CD4-positive, alpha-beta T cell treated with Interleukin-2 at 100 ng/mL for 4 hours (primary cell): ENCODE data around the gene DISC1.

Experiments
- DNase-seq: peaks from one replicate; pipeline ENCODE4 v3.0.0-alpha.2; 2020; ENCODE audit warnings: low spot score

Gene DISC1

DNA sequence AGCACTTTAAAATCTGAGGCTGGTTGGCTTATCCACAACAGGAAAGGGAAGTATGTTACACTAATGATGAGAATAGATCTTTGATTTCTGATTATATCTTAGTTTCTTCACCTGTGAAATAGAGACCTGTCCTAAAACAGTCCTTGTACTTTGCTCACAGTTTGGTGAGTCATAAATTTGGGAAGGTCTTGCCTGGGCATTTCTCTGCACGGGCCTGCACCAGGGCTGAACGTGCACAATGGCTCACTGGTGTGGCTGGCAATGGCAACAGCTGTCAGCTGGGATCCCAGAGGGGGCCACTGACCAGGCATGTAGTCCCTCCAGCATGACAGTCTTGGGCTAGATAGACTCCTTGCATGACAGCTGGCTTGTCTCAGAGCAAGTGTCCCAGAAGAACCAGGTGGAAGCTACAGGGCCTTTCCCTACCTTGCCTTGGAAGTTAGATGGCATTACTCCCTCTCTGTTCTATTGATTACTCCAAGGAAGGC, 367.4 kb downstream of the DISC1 start:
- DNase-seq: no peak

DNA sequence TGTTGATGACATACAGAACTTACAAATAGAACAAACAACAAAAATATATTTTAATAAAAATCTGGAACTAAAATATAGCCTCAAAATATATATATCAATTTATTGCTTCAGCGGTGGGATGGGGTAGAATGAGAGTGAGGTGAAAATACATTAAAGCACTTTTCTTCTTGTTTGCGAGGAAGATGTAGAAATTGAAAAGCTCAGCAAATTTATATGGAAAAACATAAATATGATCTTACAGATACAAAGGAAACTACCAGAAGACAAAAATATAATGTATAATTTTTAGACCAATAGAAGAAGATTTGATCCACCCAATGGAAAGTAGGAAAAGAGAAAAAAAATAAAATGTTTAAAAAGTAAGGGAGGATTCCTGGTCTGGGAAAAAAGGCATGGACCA, 372.2 kb downstream of the DISC1 start:
- no peak for DNase-seq

DNA sequence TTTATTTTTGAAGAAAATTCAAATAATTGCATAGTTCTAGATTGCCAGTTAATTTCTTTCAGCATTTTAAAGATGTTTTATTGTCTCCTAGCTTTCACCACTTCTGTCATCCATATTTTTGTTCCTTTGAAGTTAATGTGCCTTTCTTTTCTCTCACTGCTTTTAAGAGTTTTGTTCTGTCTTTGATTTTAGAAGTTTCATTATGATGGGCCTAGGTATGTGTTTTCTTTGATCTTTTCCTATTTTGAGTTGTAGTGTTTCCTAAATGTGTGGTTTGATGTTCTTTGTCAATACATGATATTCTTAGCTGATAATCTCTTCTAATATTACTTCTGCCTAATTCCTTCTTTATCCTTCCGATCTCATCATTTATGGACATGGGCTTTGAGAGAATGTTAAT, 378.7 kb downstream of the DISC1 start:
- no peak for DNase-seq

DNA sequence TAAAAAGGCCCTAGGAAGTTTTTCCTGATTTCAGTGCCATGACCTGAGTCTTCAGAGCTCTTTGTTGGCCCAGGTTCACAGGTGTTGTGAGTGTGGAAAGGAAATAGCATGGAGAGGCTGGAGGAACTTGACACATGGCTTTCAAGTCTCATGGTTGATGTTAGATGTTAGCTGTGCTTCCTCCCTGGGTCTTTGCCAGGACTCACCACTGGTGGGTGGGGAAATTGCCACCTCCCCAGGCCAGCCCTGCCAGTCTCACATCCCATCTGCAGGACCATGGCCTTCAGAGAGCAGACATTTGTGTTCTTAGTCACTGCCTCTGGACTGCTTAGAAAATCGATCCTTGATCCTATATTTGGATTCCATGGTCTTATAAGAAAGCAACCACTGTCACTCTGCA, 383.2 kb downstream of the DISC1 start:
- DNase-seq: no peak

DNA sequence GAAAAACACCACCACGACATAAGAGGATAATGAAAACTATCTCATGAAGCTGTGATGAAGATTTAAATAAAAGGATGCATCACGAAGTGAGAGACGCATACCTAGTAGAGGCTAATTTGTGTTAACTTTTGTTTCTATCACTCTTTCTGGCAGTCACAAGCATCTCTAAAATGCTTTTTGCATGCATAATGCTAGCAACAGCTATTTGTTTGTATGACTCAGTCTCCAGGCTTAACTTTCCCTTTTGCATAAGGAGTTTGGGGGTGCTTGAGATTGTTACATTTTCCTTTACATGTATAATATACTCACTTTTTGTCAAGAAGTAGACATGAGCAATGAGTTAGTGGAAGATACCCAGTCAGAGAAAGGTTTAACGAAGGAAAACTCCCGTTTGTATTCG, 385.4 kb downstream of the DISC1 start:
- no peak for DNase-seq

DNA sequence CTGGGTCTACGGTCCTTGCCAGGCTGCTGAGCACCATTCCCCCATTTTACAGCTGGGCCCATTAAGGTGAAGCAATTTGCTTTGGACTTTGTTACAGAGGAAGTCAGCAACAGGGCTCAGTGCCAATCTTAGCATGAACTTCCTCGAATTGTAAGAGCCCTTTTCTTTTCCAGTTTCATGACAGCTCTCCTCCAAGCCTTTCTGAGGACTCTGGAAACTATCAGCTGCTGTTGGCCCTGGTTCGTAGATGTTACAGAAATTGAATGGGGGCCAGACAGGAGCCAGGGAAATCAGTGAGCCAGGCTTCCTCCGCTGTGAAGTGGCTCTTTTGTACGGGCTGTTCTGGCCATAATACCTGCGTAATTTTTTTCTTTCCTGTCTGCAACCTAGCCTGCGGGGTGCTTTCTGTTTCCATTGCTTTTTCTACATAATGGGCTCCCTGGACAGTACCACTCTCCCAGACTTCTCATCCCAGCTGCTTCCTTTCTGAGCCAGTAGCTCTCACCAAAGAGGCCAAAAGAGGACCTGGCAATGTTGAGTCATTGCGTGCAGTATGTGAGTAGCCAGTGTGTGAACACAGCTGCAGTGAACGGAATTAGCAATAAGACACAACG, 386.3 kb downstream of the DISC1 start:
- DNase-seq: no peak

DNA sequence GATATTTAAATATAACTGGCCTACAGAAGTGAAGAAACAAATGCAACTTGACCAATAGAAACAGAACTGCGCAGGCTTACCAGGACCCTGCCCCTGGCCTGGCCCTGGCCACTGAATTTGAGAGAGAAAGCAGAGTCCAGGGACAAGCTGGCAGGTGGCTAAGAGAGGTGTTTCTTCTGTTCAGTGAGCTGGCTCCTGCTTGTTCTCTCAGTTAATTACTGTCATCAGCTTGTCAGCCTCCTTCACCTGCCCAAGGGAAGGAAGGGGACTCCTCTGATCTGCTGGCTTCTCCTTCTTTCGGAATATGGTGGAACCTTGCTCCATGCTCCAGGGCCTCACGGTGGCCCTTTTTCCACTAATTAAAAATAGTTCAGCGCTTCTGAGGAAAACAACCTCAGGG, 388.4 kb downstream of the DISC1 start:
- no peak for DNase-seq

DNA sequence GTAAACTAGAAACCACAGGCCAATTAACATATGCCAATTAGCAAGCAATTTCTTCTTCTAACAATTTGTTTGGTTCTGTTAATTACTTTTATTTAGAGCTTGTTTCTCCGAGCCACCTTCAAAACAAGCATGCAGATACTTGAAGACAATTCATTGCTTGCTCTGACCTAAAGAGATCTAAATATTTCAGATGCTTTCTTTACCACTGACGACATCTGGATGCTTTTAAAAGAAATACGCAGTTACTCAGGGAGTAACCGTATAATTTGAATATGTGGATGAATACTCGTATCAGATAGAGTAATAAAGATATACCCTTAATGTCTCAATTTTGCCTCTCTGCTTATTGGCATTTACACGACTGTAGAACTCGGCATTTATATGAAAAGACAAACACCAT, 390.0 kb downstream of the DISC1 start:
- DNase-seq: no peak

DNA sequence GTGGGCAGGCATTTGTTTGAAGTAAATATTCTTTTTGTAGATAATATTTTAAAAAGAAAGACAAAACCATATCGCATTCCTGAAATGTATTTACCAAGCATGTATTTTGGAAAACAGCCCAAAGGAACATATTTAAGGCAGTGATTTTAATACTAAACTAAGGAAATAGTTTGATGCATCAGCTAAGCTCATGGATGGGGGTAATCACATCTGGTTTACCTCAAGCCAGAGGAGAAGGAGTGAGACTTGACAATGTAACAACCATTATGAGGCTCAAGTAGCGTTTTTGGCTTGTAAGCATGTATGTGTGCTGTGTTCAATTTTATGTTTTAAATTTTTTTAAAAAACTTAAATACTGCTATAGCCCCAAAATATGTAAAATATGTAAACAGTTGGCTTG, 390.5 kb downstream of the DISC1 start:
- no peak for DNase-seq

DNA sequence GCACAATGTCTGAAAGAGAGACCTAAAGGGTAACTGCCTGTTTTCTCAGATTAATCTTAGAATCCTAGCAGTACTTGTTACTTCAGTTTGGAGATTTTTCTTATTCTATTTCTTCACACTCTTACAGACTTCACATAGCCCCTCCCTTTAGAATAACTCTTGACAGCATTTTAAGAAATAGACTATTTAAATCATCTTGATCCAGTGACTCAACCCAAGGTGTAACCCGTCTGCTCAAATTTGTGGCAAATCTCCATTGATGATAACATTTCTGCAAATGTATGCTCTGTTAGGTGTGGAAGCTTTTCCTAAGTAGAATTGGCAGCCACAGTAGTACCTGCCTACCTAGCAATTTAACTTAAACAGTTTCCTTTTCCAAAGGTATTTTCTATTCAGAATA, 391.2 kb downstream of the DISC1 start:
- DNase-seq: no peak

DNA sequence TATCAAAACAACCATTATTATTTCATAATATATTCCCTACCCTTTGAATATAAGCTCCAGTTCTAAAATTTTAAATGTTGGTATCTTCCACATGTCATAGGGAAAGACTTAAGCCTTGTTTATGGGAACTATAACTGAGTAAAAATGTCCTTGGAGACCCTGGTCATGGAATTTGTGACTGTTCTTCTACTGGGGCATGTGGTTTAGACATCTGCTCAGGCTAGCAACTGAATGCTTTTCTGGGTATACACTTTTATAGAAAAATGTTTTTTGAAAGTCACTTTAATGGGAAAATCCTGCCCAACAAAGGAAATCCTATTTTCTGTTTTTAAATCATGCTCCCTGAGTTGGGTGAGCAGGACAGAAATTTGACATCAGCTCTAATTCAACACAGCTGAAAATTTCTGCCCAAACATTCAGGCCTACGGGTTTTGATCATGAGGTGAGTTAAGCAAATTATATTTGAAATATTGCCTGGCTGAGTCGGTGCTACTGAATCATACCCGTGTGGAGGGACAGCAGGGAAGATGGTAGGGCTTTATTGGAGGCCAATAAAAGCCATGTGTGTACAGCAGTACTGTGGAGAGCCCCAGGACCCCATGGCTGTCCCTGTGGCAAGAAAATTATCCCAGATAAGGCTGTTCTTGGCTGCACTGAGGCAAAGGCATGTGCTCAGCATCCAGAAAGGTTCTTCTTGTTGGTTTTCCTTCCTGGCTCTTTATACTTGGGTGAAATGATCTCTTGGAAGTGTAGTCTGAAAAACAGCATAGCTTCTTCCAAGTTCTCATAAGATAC, 391.8 kb downstream of the DISC1 start:
- DNase-seq: no peak

DNA sequence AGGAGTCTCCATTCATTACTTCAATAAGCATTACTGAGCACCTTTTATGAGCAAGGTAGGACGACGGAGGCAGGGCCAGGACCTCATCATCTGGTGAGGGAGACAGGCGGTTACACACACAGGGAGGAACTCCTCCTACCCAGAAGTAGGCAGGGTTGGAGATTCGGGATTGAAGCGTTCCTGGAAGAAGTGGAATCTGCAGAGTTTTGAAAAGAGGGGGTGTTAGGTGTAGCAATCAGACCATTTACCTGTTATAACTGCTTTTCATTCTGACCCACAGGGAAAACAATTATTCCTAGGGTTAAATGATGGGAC, 392.4 kb downstream of the DISC1 start:
- no peak for DNase-seq

DNA sequence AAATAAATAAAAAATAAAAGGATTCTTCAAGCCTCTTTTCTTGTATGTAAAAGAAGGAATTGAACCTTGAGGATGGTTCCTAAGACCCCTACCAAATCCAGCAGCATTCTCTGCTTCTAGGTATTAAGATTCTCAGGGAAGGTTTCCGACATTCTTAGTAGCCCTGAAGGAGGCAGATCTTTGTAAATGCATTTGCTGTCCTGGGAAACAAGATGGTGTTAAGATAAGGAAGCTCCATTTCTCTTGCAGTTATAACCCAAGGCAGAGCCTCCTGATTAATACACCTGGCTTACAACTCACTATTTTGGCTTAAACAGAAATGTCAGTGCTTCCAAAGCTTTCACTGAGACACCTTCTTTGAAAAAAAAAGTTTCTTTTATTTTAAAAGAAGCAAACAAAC, 393.8 kb downstream of the DISC1 start:
- no peak for DNase-seq

DNA sequence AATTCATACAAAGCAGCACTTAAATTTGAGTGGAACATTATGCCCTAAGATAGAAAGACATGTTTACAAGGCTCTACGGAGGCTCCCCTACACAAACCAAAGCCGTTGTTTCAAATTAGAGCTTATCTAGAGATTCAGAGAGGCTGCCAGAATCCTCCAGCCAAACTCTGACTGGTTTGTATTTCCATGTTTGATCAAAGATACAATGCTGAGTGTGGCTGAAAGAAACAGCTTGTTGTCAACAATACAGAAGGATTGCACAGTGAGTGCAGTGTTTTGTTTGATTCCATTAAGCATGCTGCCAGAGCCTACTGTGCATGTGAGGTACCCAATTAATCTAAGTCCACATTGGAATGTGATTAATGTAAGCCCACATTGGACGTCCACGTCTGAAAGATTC, 402.7 kb downstream of the DISC1 start:
- no peak for DNase-seq

DNA sequence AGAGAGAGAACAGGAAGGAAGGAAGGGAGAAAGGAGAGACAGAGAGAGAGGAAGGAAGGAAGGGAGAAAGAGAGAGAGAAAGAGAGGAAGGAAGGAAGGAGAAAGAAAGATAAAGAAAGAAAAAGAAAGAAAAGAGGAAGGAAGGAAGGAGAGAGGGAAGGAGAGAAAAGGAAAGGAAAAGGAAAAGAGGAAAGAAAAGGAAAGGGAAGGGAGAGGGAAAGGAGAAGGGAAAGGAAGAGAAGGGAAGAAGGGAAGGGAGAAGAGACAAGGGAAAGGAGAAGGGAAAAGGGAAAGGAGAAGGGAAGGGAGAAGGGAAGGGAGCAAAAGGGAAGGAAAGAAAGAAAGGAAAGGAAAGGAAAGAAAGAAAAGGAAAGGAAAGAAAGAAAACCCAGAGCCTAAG, 404.6 kb downstream of the DISC1 start:
- no peak for DNase-seq

DNA sequence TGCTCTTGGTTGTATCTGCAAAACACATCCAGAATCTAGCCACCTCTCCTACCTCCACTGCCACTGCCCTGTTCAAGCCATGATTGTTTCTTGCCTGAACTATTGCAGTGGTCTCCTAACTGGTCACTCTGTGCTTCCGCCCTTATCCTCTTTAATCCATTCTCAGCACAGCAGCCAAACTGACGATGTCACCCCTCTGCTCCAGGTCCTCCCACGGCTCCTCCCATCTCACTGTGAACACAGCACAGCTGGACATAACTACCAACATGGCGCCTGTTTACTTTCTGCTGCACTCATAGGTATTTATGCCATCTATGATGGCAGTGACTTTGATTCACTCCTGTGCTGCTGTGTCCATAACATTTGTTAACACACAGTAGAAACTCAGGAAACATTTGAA, 406.7 kb downstream of the DISC1 start:
- DNase-seq: no peak

DNA sequence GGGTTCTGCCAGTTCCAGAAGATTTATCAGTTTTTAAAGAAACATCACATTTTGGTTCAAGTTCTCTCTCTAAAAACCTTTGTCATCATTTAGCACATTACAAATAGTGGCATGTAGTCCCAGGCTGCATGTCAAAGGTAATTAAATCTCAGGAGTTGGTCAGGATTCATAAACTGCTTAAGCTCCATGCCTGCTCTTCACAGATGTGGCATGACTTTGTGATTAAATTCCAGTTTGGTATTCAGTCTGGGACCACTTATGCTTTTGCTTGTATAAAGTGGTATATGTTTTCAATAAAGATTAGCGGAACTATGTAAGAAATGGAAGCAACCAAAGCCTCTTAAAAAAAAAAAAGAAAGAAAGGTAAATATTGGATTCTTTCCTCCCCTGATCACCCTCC, 408.0 kb downstream of the DISC1 start:
- DNase-seq: no peak

DNA sequence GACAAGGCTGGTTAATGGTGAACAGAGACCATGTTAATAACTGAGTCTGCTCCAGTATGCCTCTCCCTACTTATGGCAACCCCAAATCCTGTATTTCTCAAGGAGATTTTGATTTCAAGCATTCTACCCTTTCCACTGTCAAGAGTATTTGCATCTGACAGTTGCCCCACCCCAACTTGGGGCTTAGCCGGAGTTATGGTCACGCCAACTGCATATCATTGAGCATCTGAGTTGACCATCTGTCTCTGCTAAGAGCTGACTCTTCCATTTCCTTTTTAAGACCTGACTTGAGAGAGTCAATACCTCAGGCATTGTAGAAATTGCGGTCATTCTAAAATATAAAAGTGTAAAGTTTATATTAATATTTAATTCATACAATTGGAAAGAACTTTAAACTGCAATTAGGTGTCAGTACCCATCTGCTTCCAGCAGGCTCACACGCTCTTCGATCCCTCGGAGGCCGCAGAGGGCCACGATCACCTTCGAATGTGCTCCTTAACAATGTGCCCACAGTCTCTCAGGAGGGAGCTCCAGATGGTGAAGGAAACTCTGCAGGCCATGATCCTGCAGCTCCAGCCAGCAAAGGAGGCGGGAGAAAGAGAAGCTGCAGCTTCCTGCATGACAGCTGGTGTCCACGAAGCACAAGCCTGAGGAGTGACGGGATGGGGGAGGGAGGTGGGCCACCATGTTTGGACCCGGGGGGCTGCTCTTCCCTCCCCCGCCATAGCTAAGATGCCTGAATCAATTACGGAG, 409.8 kb downstream of the DISC1 start:
- DNase-seq: no peak

DNA sequence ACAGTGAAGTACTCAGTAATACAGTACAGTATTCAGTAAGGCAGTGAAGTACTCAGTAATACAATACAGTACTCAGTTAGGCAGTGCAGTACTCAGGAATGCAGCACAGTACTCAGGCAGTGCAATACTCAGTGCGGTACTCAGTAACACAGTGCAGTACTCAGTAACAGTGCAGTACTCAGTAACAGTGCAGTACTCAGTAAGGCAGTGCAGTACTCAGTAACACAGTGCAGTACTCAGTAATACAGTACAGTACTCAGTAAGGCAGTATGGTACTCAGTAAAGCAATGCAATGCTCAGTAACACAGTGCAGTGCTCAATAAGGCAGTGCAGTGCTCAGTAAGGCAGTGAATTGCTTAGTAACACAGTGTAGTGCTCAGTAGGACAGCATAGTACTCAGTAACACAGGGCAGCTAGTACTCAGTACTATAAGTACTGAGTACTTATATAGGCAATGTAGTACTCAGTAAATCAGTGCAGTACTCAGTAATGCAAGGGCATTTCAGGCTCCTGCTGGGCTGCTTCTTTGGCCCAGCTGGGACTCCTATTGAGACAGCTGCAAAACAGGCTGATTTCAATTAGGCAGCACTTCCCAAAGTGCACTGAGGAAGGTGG, 411.3 kb downstream of the DISC1 start:
- no peak for DNase-seq

DNA sequence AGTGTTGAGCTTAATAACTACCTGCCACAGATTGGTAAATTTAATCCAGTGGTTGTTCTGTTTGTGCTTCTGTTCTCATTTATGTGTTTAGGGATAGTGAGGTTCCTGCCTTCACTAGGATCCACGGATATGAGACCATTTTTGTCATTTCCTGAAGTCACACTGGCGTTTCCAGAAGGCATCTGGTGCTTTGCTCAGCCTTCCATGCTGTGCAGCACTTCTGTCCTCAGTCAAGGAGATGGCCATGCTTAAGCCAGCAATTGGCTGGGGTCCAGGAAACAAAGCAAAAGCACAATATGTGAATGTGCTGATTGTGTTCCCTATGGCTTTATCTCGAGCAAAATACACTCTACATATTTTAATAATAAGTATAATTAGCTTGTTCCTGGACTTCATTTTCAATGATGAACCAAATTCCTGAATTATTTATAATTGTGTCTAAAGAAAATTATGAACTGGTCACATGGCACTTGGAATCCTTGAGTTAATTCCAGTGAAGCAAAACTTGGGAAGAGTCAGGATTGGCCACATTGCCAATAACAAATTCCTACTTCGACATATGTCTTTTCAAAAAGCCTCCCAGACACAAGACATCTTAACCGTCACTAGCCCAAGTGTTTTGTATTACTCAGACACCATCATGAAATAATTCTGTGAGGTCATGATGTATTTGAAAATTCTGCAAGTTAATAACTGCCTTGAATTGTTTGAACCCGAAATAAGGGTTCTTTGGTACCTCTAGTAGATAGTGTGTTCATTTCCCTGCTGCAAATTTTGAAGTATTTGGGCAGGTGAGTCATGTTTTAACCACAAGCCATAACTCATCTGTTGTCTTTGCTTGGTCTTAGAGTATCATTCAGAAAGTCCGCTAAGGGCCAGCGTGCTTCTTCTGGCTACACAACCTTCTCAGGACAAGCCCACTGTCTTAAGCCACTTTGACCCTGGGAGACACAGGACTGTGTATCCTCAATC, 412.4 kb downstream of the DISC1 start:
- no peak for DNase-seq

DNA sequence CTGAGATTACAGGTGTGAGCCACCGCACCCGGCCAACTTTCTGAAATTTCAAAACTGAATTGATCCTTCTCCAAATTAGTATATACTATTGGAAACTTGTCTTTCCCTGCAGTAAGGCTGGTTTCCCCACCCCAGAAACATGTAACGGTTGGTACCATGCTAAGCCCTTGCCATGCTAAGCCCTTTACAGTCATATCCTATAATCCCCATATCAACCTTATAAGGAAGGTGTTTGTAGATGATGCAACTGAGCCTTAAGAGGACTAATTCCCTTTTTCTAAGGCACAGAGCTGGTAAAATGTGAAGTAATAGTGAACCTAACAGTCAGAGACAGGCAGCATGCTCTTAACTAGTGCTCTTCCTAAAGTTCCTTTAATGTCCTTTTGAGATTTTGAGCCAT, 413.7 kb downstream of the DISC1 start:
- DNase-seq: no peak

DNA sequence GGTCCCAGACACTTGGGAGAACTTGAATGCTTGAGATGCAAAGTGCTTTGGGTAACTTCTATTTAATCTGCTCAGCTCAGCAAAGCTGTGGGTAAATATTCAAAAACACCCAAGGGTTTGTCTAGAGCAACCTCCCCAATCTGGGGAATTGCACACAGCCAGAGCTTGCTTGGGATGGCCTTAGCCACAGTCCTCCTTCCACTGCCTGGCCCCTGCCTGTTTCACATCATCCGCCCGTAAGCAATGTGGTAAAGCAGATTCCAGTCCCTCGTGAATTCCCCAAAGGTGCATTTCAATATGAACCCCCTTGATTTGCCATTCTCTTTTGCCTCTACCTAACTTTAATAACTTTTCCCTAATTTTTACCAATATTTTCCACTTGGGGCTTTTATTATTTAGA, 418.1 kb downstream of the DISC1 start:
- DNase-seq: no peak
